Measurements from ENCODE around the gene ROBO3.

Gene ROBO3

GRCh38 chr11:124928942-124929665 lies 63.9 kb downstream of the ROBO3 start:
- no peak for DNase-seq

- no peak for DNase-seq
These were observed 65.6 kb downstream of the ROBO3 start for GRCh38 chr11:124930799-124931198.
